NCI-H1105 (cell line): ENCODE measurements around the gene SVIP.
A peak's percentile ranks its signal among the peaks of the same experiment; 100 is the strongest.

Experiments used
- DNase-seq: peaks from one replicate; lab custom pipeline; 2025; lab: John Stamatoyannopoulos, UW

The SVIP gene

GRCh38 chr11:22792497-22792896 is 37.1 kb downstream of the SVIP start:
- no peak for DNase-seq

GRCh38 chr11:22787551-22788162 is 41.9 kb downstream of the SVIP start:
- peak; percentile 30 for DNase-seq

- DNase-seq, result no peak
Measured at GRCh38 chr11:22787055-22787454, 42.5 kb downstream of the SVIP start.

GRCh38 chr11:22786475-22786874 is 43.1 kb downstream of the SVIP start:
- no peak for DNase-seq

- no peak for DNase-seq
Measured at GRCh38 chr11:22785251-22785650, 44.4 kb downstream of the SVIP start.

GRCh38 chr11:22780952-22781593 is 48.5 kb downstream of the SVIP start:
- no peak for DNase-seq

- no peak for DNase-seq
Measured at GRCh38 chr11:22779850-22780249, 49.8 kb downstream of the SVIP start.

- DNase-seq, result no peak
Measured at GRCh38 chr11:22778642-22779041, 51.0 kb downstream of the SVIP start.

GRCh38 chr11:22775248-22775647 is 54.4 kb downstream of the SVIP start:
- no peak for DNase-seq

GRCh38 chr11:22774716-22775115 is 54.9 kb downstream of the SVIP start:
- DNase-seq, result no peak

GRCh38 chr11:22769081-22769480 is 60.5 kb downstream of the SVIP start:
- DNase-seq, result no peak
